HG03520 (cell line): ENCODE data around the gene HLCS.

ENCODE experiments used
- ATAC-seq: cut with Tn5 transposase; IDR thresholded peaks from one replicate; pipeline ENCODE4 v1.9.1; 2021; ENCODE audit warnings: mild to moderate bottlenecking, moderate library complexity; ENCODE audit not compliant: unreplicated experiment

HLCS gene

DNA sequence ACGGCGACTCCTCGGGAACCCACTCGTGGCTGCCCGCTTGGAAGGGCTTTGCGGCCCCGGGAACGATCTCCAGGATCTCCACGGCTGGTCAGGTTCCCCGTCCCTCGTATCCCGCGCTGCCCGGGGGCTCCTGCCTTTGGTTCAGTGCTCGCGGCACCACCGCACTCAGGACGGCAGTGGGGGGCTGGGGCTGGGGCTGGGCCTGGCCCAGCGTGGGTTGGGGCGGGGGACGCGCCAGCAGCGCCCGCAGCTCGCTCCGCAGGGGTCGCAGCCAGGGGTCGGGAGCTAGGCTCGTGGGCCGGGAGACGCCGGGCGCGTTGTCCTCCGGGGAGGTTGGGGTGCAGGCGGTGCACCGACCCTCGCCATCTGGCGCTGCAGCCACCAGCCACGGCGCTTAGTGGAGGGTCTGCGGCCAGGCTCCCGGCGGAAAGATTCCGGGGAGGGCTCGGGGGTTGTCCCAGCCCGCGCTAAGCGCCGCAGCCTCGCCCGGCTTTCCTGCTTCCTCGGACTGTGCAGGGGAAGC, 258.6 kb downstream of the HLCS start:
- ATAC-seq, result no peak

DNA sequence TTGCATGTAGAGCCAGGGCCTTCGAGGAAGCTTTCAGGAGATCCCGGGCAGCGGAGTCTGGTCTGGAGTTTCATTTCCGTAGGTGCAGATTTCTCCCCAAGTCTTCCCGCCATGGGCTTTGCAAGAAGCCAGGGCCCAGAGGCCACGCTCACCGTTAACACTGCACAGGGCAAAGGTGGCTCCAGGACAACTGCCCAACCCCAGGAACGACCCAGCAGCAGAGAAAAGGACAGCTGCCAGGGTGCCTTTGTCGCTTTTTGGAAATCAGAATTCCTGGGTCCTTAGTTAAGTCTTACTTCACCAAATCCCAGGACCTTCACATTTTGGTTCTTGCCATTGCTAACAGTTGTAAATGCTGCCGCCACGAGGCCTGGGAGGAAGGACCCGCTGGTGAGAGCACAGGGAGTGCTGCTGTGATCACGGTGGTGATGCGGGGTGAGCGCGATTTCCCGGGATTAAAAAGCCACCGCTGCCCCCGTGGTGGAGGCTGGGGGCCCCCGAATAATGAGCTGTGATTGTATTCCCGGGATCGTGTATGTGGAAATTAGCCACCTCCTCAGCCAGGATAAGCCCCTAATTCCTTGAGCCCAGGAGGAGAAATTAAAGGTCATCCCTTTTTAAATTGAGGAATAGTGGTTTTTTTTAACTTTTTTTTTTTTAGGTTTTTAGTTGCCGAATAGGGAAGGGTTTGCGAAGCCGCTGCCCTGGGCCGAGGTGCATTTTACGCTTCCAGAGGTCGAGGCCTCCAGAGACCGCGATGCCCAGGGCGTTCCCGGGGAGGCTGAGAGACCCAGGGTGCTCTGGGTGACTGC, 259.3 kb downstream of the HLCS start:
- ATAC-seq, result no peak

- ATAC-seq, result no peak
Observed at GRCh38 chr21:36706482-36706852, 260.0 kb downstream of the HLCS start.

GRCh38 chr21:36705679-36706481, 260.6 kb downstream of the HLCS start:
- no peak for ATAC-seq

DNA sequence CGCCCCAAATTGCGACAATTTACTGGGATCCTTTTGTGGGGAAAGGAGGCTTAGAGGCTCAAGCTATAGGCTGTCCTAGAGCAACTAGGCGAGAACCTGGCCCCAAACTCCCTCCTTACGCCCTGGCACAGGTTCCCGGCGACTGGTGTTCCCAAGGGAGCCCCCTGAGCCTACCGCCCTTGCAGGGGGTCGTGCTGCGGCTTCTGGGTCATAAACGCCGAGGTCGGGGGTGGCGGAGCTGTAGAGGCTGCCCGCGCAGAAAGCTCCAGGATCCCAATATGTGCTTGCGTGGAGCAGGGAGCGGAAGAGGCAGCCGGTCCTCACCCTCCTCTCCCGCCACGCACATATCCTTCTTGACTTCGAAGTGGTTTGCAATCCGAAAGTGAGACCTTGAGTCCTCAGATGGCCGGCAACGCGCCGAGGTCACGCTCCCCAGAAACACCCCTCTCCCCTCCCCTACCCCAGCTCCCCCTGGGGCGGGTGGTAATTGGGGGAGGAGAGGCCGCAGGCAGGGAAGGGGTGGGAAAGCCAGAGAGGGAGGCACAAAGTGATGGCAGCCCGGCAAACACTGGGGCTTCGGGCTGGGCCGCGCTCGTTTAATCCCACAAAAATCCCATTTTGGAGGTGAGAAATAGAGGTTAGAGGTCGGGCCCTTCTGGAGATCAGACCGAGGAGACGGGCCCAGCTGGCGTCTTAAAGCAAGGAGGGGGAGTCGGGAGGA, 261.4 kb downstream of the HLCS start:
- no peak for ATAC-seq

GRCh38 chr21:36704281-36704957, 262.1 kb downstream of the HLCS start:
- ATAC-seq, result no peak

DNA sequence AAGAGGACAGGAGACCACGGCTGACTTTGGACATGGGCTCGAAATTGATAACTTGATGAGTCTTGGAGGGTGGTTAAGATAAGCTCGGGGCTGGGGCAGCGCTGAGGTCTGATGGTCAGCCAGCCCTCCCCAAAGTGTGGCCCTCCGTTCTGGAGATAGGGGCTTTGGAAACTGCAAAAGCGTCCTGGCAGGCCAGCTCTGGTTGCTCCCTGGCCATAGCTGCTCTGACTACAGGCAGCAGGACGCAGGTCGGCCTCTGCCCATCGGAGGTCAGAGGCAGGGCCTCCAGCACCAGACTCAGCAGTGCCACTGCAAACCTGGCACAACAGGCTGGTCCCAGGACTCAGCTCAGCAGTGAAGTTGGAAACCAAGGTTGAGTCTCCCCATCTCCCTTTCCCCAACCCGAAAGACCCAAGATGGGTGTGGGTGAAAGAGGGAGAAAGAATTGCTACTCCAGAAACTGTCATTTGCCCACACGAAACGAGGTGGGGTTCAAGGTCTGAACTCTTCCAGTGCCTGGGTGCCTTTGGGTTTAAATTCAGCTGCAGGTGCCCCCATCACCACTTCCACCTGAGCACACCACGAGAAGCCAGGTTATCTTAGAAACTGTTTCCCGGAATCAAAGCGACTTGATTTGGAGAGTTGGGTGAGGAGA, 262.7 kb downstream of the HLCS start:
- ATAC-seq, result no peak

DNA sequence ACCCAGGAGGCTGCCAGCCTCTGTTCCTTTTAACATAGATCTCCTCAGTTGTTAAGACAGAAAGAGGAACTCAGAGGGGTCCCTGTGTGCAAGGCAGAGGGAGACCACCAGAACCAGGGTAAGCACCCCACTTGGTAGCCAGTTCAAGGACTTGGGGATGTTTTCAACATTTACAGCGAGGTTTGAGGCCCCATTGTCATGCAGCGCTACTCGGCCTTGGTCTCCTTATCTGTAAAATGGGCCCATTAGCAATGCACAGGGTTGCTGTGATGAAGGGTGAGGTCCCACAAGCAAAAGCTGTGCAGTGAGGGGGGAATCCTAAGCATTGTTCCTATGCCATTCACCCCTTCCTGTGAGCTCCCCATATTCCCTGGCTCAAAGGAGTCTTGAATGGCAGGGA, 263.3 kb downstream of the HLCS start:
- no peak for ATAC-seq

GRCh38 chr21:36702622-36702968, 263.9 kb downstream of the HLCS start:
- ATAC-seq, result no peak

DNA sequence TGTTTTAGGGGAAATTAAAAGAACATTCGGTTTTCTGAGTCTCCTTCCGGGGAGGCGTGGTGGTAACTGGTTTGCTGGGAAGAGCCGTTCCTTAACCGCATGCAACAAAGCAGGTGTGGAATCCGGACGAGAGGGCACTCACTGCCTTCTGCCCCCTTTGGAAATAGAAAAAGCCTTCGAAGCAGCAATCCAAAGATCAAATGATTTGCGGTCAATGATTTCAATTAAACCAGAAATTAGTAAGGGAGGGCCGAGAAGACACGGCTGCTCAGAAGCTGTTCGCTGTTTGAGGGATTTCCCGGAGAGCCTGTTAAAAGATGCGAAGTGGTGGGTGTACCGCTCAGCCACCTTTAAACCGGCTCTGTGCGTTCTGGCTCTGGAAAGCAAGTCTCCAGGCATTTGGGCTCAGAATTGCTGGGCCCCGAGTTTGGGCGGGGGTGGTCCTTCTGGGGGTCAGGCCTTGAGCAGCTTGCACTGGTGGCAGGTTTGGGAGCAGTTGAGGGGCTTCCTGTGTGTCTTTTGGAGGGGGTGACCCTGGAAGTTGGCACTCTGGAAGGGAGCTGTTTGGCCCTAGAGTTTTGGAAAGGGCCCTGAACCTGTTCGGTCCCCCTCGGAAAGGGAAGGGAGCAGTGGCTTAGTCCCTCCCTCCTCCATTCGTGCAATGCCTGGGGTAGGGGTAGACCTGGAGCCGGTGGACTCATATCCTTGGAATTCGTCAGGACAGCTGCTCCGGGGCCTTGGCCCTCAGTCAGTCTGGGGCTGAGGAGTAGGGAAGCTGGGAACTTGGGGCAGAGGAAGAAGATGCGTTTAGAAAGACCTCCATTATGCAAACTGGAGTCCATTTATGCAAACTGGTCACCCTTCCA, 264.5 kb downstream of the HLCS start:
- no peak for ATAC-seq

- no peak for ATAC-seq
Observed at GRCh38 chr21:36700971-36701755, 265.3 kb downstream of the HLCS start.
